H9 (cell line): Measurements from ENCODE around the gene CCDC85A. TPM values are rescaled to one million over a fixed set of nuclear protein-coding genes. Genes with fewer than 3 reads are reported as not detected.

ENCODE experiments used
- DNase-seq: peaks from one replicate; pipeline ENCODE4 v3.0.0-alpha.2; 2017
- H2AFZ ChIP-seq: one replicate; pipeline ENCODE4 v1.6.1; 2013; ENCODE audit warnings: mild to moderate bottlenecking, low read length, control low read depth, moderate library complexity
- H2AK5ac ChIP-seq: 2 replicates; pipeline ENCODE4 v1.6.1; 2013; ENCODE audit warnings: low read length, control low read depth, mixed read lengths; ENCODE audit not compliant: insufficient read length
- H2BK120ac ChIP-seq: one replicate; pipeline ENCODE4 v1.6.1; 2013; ENCODE audit warnings: low read depth, mild to moderate bottlenecking, low read length, control low read depth, inconsistent platforms; ENCODE audit not compliant: poor library complexity, severe bottlenecking
- H2BK12ac ChIP-seq: 2 replicates; pipeline ENCODE4 v1.6.1; 2013; ENCODE audit warnings: low read length, control low read depth, mixed read lengths, low read depth; ENCODE audit not compliant: insufficient read length
- H2BK15ac ChIP-seq: 2 replicates; pipeline ENCODE4 v1.6.1; 2013; ENCODE audit warnings: low read depth, low read length, control low read depth
- H2BK20ac ChIP-seq: one replicate; pipeline ENCODE4 v1.6.1; 2013; ENCODE audit warnings: low read depth, mild to moderate bottlenecking, low read length, control low read depth, inconsistent platforms; ENCODE audit not compliant: poor library complexity, severe bottlenecking
- H2BK5ac ChIP-seq: 2 replicates; pipeline ENCODE4 v1.6.1; 2013; ENCODE audit warnings: low read length, control low read depth, mixed read lengths; ENCODE audit not compliant: insufficient read length
- H3K14ac ChIP-seq: 2 replicates; pipeline ENCODE4 v1.6.1; 2013; ENCODE audit warnings: low read length, control low read depth; ENCODE audit not compliant: insufficient read depth
- H3K18ac ChIP-seq: 2 replicates; pipeline ENCODE4 v1.6.1; 2013; ENCODE audit warnings: low read depth, mild to moderate bottlenecking, mixed read lengths, low read length, control low read depth; ENCODE audit not compliant: insufficient read length
- H3K23ac ChIP-seq: 2 replicates; pipeline ENCODE4 v1.6.1; 2013; ENCODE audit warnings: low read length, control low read depth, mixed read lengths, low read depth; ENCODE audit not compliant: insufficient read length
- H3K23me2 ChIP-seq: 2 replicates; pipeline ENCODE4 v1.6.1; 2013; ENCODE audit warnings: low read depth, mild to moderate bottlenecking, mixed read lengths, low read length, control low read depth; ENCODE audit not compliant: insufficient read length, poor library complexity, severe bottlenecking
- H3K27ac ChIP-seq: 2 replicates; pipeline ENCODE4 v1.5.1; 2013; ENCODE audit warnings: low read length, control low read depth, mixed read lengths, low read depth; ENCODE audit not compliant: insufficient read length
- H3K27me3 ChIP-seq: 2 replicates; pipeline ENCODE4 v1.6.1; 2013; ENCODE audit warnings: low read length, control low read depth, inconsistent platforms; ENCODE audit not compliant: insufficient read depth
- H3K4ac ChIP-seq: 2 replicates; pipeline ENCODE4 v1.6.1; 2013; ENCODE audit warnings: low read depth, mild to moderate bottlenecking, control low read depth, inconsistent platforms, low read length, moderate library complexity
- H3K4me1 ChIP-seq: 2 replicates; pipeline ENCODE4 v1.6.1; 2013; ENCODE audit warnings: low read length, control low read depth, inconsistent platforms; ENCODE audit not compliant: insufficient read depth
- H3K4me2 ChIP-seq: 2 replicates; pipeline ENCODE4 v1.6.1; 2013; ENCODE audit warnings: low read length, control low read depth, mixed read lengths; ENCODE audit not compliant: insufficient read length, insufficient read depth
- H3K56ac ChIP-seq: 2 replicates; pipeline ENCODE4 v1.6.1; 2013; ENCODE audit warnings: low read depth, mild to moderate bottlenecking, mixed read lengths, low read length, control low read depth; ENCODE audit not compliant: insufficient read length
- H3K79me1 ChIP-seq: 2 replicates; pipeline ENCODE4 v1.6.1; 2013; ENCODE audit warnings: low read depth, mild to moderate bottlenecking, moderate library complexity, low read length, control low read depth, inconsistent platforms; ENCODE audit not compliant: insufficient read depth, poor library complexity, severe bottlenecking
- H3K79me2 ChIP-seq: 2 replicates; pipeline ENCODE4 v1.6.1; 2013; ENCODE audit warnings: low read length, control low read depth, inconsistent platforms; ENCODE audit not compliant: insufficient read depth
- H3K9ac ChIP-seq: 2 replicates; pipeline ENCODE4 v1.6.1; 2013; ENCODE audit warnings: low read length, control low read depth, mixed read lengths; ENCODE audit not compliant: insufficient read length; ENCODE audit errors: extremely low read depth
- H3K9me3 ChIP-seq: one replicate; pipeline ENCODE4 v1.6.1; 2013; ENCODE audit warnings: low read depth, low read length, inconsistent platforms; ENCODE audit not compliant: control insufficient read depth
- H3T11ph ChIP-seq: one replicate; pipeline ENCODE4 v1.6.1; 2013; ENCODE audit warnings: mild to moderate bottlenecking, low read length, control low read depth, inconsistent platforms
- H4K20me1 ChIP-seq: one replicate; pipeline ENCODE4 v1.6.1; 2013; ENCODE audit not compliant: control insufficient read depth, insufficient read length, insufficient read depth
- H4K5ac ChIP-seq: 2 replicates; pipeline ENCODE4 v1.6.1; 2013; ENCODE audit warnings: low read depth, mild to moderate bottlenecking, mixed read lengths, low read length, control low read depth; ENCODE audit not compliant: insufficient read length
- H4K8ac ChIP-seq: replicated peaks from 2 replicates; pipeline ENCODE4 v1.6.1; 2013; ENCODE audit warnings: low read length, control low read depth, mixed read lengths, low read depth; ENCODE audit not compliant: insufficient read length
- H4K91ac ChIP-seq: 2 replicates; pipeline ENCODE4 v1.6.1; 2013; ENCODE audit warnings: low read depth, mild to moderate bottlenecking, moderate library complexity, mixed read lengths, low read length, control low read depth; ENCODE audit not compliant: insufficient read length
- H3K27ac Mint-ChIP-seq, 3 experiments: 2 replicates in 2 of 3; 3 replicates in 1 of 3; pipeline ENCODE4 v1.8.0; 2020 to 2021; ENCODE audit warnings: mixed read lengths in 3 of 3, mild to moderate bottlenecking in 1 of 3, moderate library complexity in 1 of 3
- H3K27me3 Mint-ChIP-seq: 2 replicates; pipeline ENCODE4 v1.8.0; 2021; ENCODE audit warnings: low read depth, mild to moderate bottlenecking, moderate library complexity, mixed read lengths
- H3K36me3 Mint-ChIP-seq, 3 experiments: 2 replicates in 2 of 3; 3 replicates in 1 of 3; pipeline ENCODE4 v1.8.0; 2020 to 2021; ENCODE audit warnings: low read depth in 3 of 3, mixed read lengths in 3 of 3; ENCODE audit not compliant: insufficient read depth in 1 of 3
- H3K4me1 Mint-ChIP-seq, 2 experiments: 2 replicates each; pipeline ENCODE4 v1.8.0; 2020; ENCODE audit warnings: mixed read lengths in 2 of 2
- H3K4me3 Mint-ChIP-seq, 2 experiments: 2 replicates in 1 of 2; 3 replicates in 1 of 2; pipeline ENCODE4 v1.8.0; 2020 to 2021; ENCODE audit warnings: mild to moderate bottlenecking in 2 of 2, mixed read lengths in 2 of 2, moderate library complexity in 1 of 2
- H3K9me3 Mint-ChIP-seq, 2 experiments: 2 replicates in 1 of 2; 3 replicates in 1 of 2; pipeline ENCODE4 v1.8.0; 2020; ENCODE audit warnings: mild to moderate bottlenecking in 2 of 2, mixed read lengths in 2 of 2, moderate library complexity in 1 of 2
- CTCF ChIP-seq: fragments of 200-600 bp; sonication (generic); conservative IDR thresholded peaks from 3 replicates; pipeline ENCODE4 v1.8.0; 2021; ENCODE audit warnings: antibody characterized with exemption, mild to moderate bottlenecking
- WGBS: extraction: QIAGEN DNeasy Blood & Tissue Kit; methylation state at CpG from one replicate; pipeline ENCODE4 v1.1.7; 2013; ENCODE audit warnings: missing lambda C conversion rate, low lambda C conversion rate, mixed read lengths; ENCODE audit not compliant: insufficient read length; ENCODE audit errors: extremely low coverage; 5-methylcytosine and 5-hydroxymethylcytosine counted together
- total RNA-seq: library from RNA; stranded (reverse); gene quantifications from 2 replicates; pipeline ENCODE4 v1.2.1, GENCODE V29; 2021

Gene CCDC85A
- total RNA-seq, 1 experiment from 2014 or later, result 0.17 TPM

- H3K23me2 ChIP-seq, result no peaks in the 10 kb centered on the region
- no peak overlapping the region for H3K27ac Mint-ChIP-seq
- no peaks in the 10 kb centered on the region for H3K27me3 Mint-ChIP-seq
These were observed 164.8 kb downstream of the CCDC85A start for GRCh38 chr2:56348392-56349210.

More at GRCh38 chr2:56348392-56349210, 164.8 kb downstream of the CCDC85A start:
- H3K4ac ChIP-seq, result no peak overlapping the region
- H2BK5ac ChIP-seq, result no peak overlapping the region
- no peak overlapping the region for H3K18ac ChIP-seq
- H2BK20ac ChIP-seq, result no peak overlapping the region
- no peak overlapping the region for H3K9ac ChIP-seq
- H2AK5ac ChIP-seq, result no peak overlapping the region
- peaks cover 6% of the 10 kb centered on the region; the same call in 1 of the 2 replicates for H3K4me1 ChIP-seq
- Mint-ChIP-seq H3K36me3 (no peaks in the 10 kb centered on the region), H3K9me3 (no peaks in the 10 kb centered on the region), H3K4me1 (peaks cover 22 to 24% of the 10 kb centered on the region in 2 experiments), H3K4me3 (no peak overlapping the region)
- H3K27me3 ChIP-seq, result no peaks in the 10 kb centered on the region
- no peak overlapping the region for H2BK120ac ChIP-seq
- H3K23ac ChIP-seq, result no peak overlapping the region
- H3K4me2 ChIP-seq, result no peak overlapping the region
- H3K27ac ChIP-seq, result no peak overlapping the region
- no peak overlapping the region for H2AFZ ChIP-seq
- no CpG with 5 or more reads among the region's 6 CpGs for WGBS
- no peak overlapping the region for H4K5ac ChIP-seq
- no peak overlapping the region for H4K91ac ChIP-seq
- no peak overlapping the region for H4K8ac ChIP-seq
- H3K14ac ChIP-seq, result no peak overlapping the region
- H3K9me3 ChIP-seq, result no peaks in the 10 kb centered on the region
- no peak overlapping the region for H2BK12ac ChIP-seq
- H3K56ac ChIP-seq, result no peak overlapping the region
- no peaks in the 10 kb centered on the region for H3K79me1 ChIP-seq
- H3K79me2 ChIP-seq, result no peaks in the 10 kb centered on the region
- no peak overlapping the region for H2BK15ac ChIP-seq
- no peak overlapping the region for H3T11ph ChIP-seq
- no peak for DNase-seq
- no peaks in the 10 kb centered on the region for H4K20me1 ChIP-seq
- no peak for TF ChIP-seq CTCF
